ENCODE results near the gene CCNF. TPM values are rescaled to one million over a fixed set of nuclear protein-coding genes. Genes with fewer than 3 reads are reported as not detected.

CCNF gene
- total and polyA plus RNA-seq, 2 donors = 4.0 to 22.7 TPM

GRCh38 chr16:2425825-2426430 is 3.3 kb upstream of the CCNF start:
- H3K4me1 ChIP-seq (ENCODE audit: control insufficient read depth in 2 of 2, insufficient read depth in 2 of 2, low read length in 2 of 2) = peaks cover 5 to 29% of the 10 kb centered on the region in 2 donors
- 97% methylated on average over 13 of the region's 13 CpGs for WGBS
- no peaks in the 10 kb centered on the region for H3K9me3 ChIP-seq (ENCODE audit: control insufficient read depth in 2 of 2, insufficient read depth in 1 of 2, low read length in 1 of 2)
- H3K36me3 ChIP-seq (ENCODE audit: control insufficient read depth in 2 of 2, insufficient read depth in 2 of 2, low read length in 1 of 2) = peaks cover 0 to 5% of the 10 kb centered on the region in 2 donors
- H3K4me3 ChIP-seq (ENCODE audit: low read length in 2 of 2) = no peak overlapping the region
- DNase-seq (ENCODE audit: low read depth in 6 of 9, low spot score in 9 of 9) = no peak
- H3K27me3 ChIP-seq (ENCODE audit: control insufficient read depth in 2 of 2, insufficient read depth in 1 of 2, low read length in 1 of 2) = peaks cover 0 to 4% of the 10 kb centered on the region in 2 donors
- H3K27ac ChIP-seq (ENCODE audit: low read depth in 1 of 2, low read length in 1 of 2) = no peak overlapping the region

GRCh38 chr16:2426941-2427361 is 2.3 kb upstream of the CCNF start:
- no peak overlapping the region for H3K4me3 ChIP-seq (ENCODE audit: low read length in 2 of 2)
- H3K4me1 ChIP-seq (ENCODE audit: control insufficient read depth in 2 of 2, insufficient read depth in 2 of 2, low read length in 2 of 2) = peaks cover 7 to 33% of the 10 kb centered on the region in 2 donors
- WGBS = 98% methylated on average over 6 of the region's 6 CpGs
- H3K9me3 ChIP-seq (ENCODE audit: control insufficient read depth in 2 of 2, insufficient read depth in 1 of 2, low read length in 1 of 2) = no peaks in the 10 kb centered on the region
- DNase-seq (ENCODE audit: low read depth in 6 of 9, low spot score in 9 of 9) = no peak
- H3K27ac ChIP-seq (ENCODE audit: low read depth in 1 of 2, low read length in 1 of 2) = no peak overlapping the region
- H3K27me3 ChIP-seq (ENCODE audit: control insufficient read depth in 2 of 2, insufficient read depth in 1 of 2, low read length in 1 of 2) = peaks cover 0 to 2% of the 10 kb centered on the region in 2 donors
- peaks cover 0 to 16% of the 10 kb centered on the region in 2 donors for H3K36me3 ChIP-seq (ENCODE audit: control insufficient read depth in 2 of 2, insufficient read depth in 2 of 2, low read length in 1 of 2)

- Histone ChIP-seq H3K9me3 (ENCODE audit: control insufficient read depth in 2 of 2, insufficient read depth in 1 of 2, low read length in 1 of 2) (no peaks in the 10 kb centered on the region), H3K4me1 (ENCODE audit: control insufficient read depth in 2 of 2, insufficient read depth in 2 of 2, low read length in 2 of 2) (peaks cover 7 to 31% of the 10 kb centered on the region in 2 donors), H3K27ac (ENCODE audit: low read depth in 1 of 2, low read length in 1 of 2) (no peak overlapping the region), H3K4me3 (ENCODE audit: low read length in 2 of 2) (no peak overlapping the region), H3K27me3 (ENCODE audit: control insufficient read depth in 2 of 2, insufficient read depth in 1 of 2, low read length in 1 of 2) (peaks cover 0 to 2% of the 10 kb centered on the region in 2 donors), H3K36me3 (ENCODE audit: control insufficient read depth in 2 of 2, insufficient read depth in 2 of 2, low read length in 1 of 2) (peaks cover 4 to 21% of the 10 kb centered on the region in 2 donors)
- no peak for DNase-seq (ENCODE audit: low read depth in 6 of 9, low spot score in 9 of 9)
- 98% methylated on average over 4 of the region's 4 CpGs for WGBS
Measured at GRCh38 chr16:2427526-2427925, 1.7 kb upstream of the CCNF start.

- Histone ChIP-seq H3K27me3 (ENCODE audit: control insufficient read depth in 2 of 2, insufficient read depth in 1 of 2, low read length in 1 of 2) (no peaks in the 10 kb centered on the region), H3K9me3 (ENCODE audit: control insufficient read depth in 2 of 2, insufficient read depth in 1 of 2, low read length in 1 of 2) (no peaks in the 10 kb centered on the region), H3K4me3 (ENCODE audit: low read length in 2 of 2) (peak overlapping the region; percentile 71 to 85), H3K4me1 (ENCODE audit: control insufficient read depth in 2 of 2, insufficient read depth in 2 of 2, low read length in 2 of 2) (peaks cover 7 to 27% of the 10 kb centered on the region in 2 donors), H3K27ac (ENCODE audit: low read depth in 1 of 2, low read length in 1 of 2) (peak overlapping the region; percentile 12 to 48), H3K36me3 (ENCODE audit: control insufficient read depth in 2 of 2, insufficient read depth in 2 of 2, low read length in 1 of 2) (peaks cover 11 to 28% of the 10 kb centered on the region in 2 donors)
- WGBS = 43% methylated on average over 28 of the region's 28 CpGs
- no peak for DNase-seq (ENCODE audit: low read depth in 6 of 9, low spot score in 9 of 9)
Measured at GRCh38 chr16:2428051-2428783, 1.0 kb upstream of the CCNF start.

GRCh38 chr16:2428784-2429033 is 538 bp upstream of the CCNF start:
- WGBS = under 1% methylated on average over 24 of the region's 24 CpGs
- Histone ChIP-seq H3K36me3 (ENCODE audit: control insufficient read depth in 2 of 2, insufficient read depth in 2 of 2, low read length in 1 of 2) (peaks cover 15 to 33% of the 10 kb centered on the region in 2 donors), H3K9me3 (ENCODE audit: control insufficient read depth in 2 of 2, insufficient read depth in 1 of 2, low read length in 1 of 2) (no peaks in the 10 kb centered on the region), H3K27me3 (ENCODE audit: control insufficient read depth in 2 of 2, insufficient read depth in 1 of 2, low read length in 1 of 2) (no peaks in the 10 kb centered on the region), H3K27ac (ENCODE audit: low read depth in 1 of 2, low read length in 1 of 2) (peak overlapping the region; percentile 12 to 48), H3K4me3 (ENCODE audit: low read length in 2 of 2) (peak overlapping the region; percentile 71 to 85), H3K4me1 (ENCODE audit: control insufficient read depth in 2 of 2, insufficient read depth in 2 of 2, low read length in 2 of 2) (peaks cover 7 to 27% of the 10 kb centered on the region in 2 donors)
- DNase-seq (ENCODE audit: low read depth in 6 of 9, low spot score in 9 of 9) = no peak

GRCh38 chr16:2429771-2430663 is 770 bp downstream of the CCNF start:
- H3K36me3 ChIP-seq (ENCODE audit: control insufficient read depth in 2 of 2, insufficient read depth in 2 of 2, low read length in 1 of 2) = peaks cover 23 to 43% of the 10 kb centered on the region in 2 donors
- peak overlapping the region; percentile 69 to 85 for H3K4me3 ChIP-seq (ENCODE audit: low read length in 2 of 2)
- peak overlapping the region in 1 of 2 donors; percentile 68 for H3K27ac ChIP-seq (ENCODE audit: low read depth in 1 of 2, low read length in 1 of 2)
- DNase-seq (ENCODE audit: low read depth in 6 of 9, low spot score in 9 of 9) = peak in 4 of 9 donors; percentile 22 to 47 (median 30)
- no peaks in the 10 kb centered on the region for H3K9me3 ChIP-seq (ENCODE audit: control insufficient read depth in 2 of 2, insufficient read depth in 1 of 2, low read length in 1 of 2)
- no peaks in the 10 kb centered on the region for H3K27me3 ChIP-seq (ENCODE audit: control insufficient read depth in 2 of 2, insufficient read depth in 1 of 2, low read length in 1 of 2)
- peaks cover 7 to 27% of the 10 kb centered on the region in 2 donors for H3K4me1 ChIP-seq (ENCODE audit: control insufficient read depth in 2 of 2, insufficient read depth in 2 of 2, low read length in 2 of 2)
- 3% methylated on average over 46 of the region's 46 CpGs for WGBS

- H3K27ac ChIP-seq (ENCODE audit: low read depth in 1 of 2, low read length in 1 of 2) = no peak overlapping the region
- WGBS = 98% methylated on average over 6 of the region's 6 CpGs
- no peaks in the 10 kb centered on the region for H3K27me3 ChIP-seq (ENCODE audit: control insufficient read depth in 2 of 2, insufficient read depth in 1 of 2, low read length in 1 of 2)
- no peak overlapping the region for H3K4me3 ChIP-seq (ENCODE audit: low read length in 2 of 2)
- H3K36me3 ChIP-seq (ENCODE audit: control insufficient read depth in 2 of 2, insufficient read depth in 2 of 2, low read length in 1 of 2) = peaks cover 41 to 63% of the 10 kb centered on the region in 2 donors
- no peak for DNase-seq (ENCODE audit: low read depth in 6 of 9, low spot score in 9 of 9)
- no peaks in the 10 kb centered on the region for H3K9me3 ChIP-seq (ENCODE audit: control insufficient read depth in 2 of 2, insufficient read depth in 1 of 2, low read length in 1 of 2)
- H3K4me1 ChIP-seq (ENCODE audit: control insufficient read depth in 2 of 2, insufficient read depth in 2 of 2, low read length in 2 of 2) = peaks cover 7 to 35% of the 10 kb centered on the region in 2 donors
Measured at GRCh38 chr16:2432286-2432685, 3.0 kb downstream of the CCNF start.

GRCh38 chr16:2432801-2433505 is 3.7 kb downstream of the CCNF start:
- no peak overlapping the region for H3K4me3 ChIP-seq (ENCODE audit: low read length in 2 of 2)
- H3K27ac ChIP-seq (ENCODE audit: low read depth in 1 of 2, low read length in 1 of 2) = no peak overlapping the region
- DNase-seq (ENCODE audit: low read depth in 6 of 9, low spot score in 9 of 9) = no peak
- H3K9me3 ChIP-seq (ENCODE audit: control insufficient read depth in 2 of 2, insufficient read depth in 1 of 2, low read length in 1 of 2) = no peaks in the 10 kb centered on the region
- 97% methylated on average over 15 of the region's 15 CpGs for WGBS
- peaks cover 7 to 33% of the 10 kb centered on the region in 2 donors for H3K4me1 ChIP-seq (ENCODE audit: control insufficient read depth in 2 of 2, insufficient read depth in 2 of 2, low read length in 2 of 2)
- no peaks in the 10 kb centered on the region for H3K27me3 ChIP-seq (ENCODE audit: control insufficient read depth in 2 of 2, insufficient read depth in 1 of 2, low read length in 1 of 2)
- peaks cover 48 to 69% of the 10 kb centered on the region in 2 donors for H3K36me3 ChIP-seq (ENCODE audit: control insufficient read depth in 2 of 2, insufficient read depth in 2 of 2, low read length in 1 of 2)
